Mesendoderm (in vitro differentiated cells): ENCODE data around the gene KLHL8.
"Not testable (repeated sequence)": the region's sequence is repeated elsewhere in the genome, so short reads cannot be mapped to it uniquely, and the experiment has no call there.

Source experiments
- DNase-seq: peaks from one replicate; pipeline ENCODE4 v3.0.0; 2013
- H2AK5ac ChIP-seq: 2 replicates; pipeline ENCODE4 v1.6.1; 2013; ENCODE audit warnings: low read length, inconsistent platforms
- H2BK120ac ChIP-seq: 2 replicates; pipeline ENCODE4 v1.6.1; 2013; ENCODE audit warnings: low read depth, mild to moderate bottlenecking, low read length, moderate library complexity, mixed read lengths
- H2BK15ac ChIP-seq: replicated peaks from 2 replicates; pipeline ENCODE4 v1.6.1; 2013; ENCODE audit warnings: low read depth, mild to moderate bottlenecking, moderate library complexity
- H2BK5ac ChIP-seq: 2 replicates; pipeline ENCODE4 v1.6.1; 2013; ENCODE audit warnings: low read length, inconsistent platforms
- H3K18ac ChIP-seq: 2 replicates; pipeline ENCODE4 v1.6.1; 2013; ENCODE audit warnings: mild to moderate bottlenecking, low read length, mixed read lengths
- H3K23ac ChIP-seq: one replicate; pipeline ENCODE4 v1.6.1; 2013; ENCODE audit warnings: low read length
- H3K27ac ChIP-seq: 2 replicates; pipeline ENCODE4 v1.5.1; 2013; ENCODE audit warnings: low read depth, mild to moderate bottlenecking, inconsistent platforms, low read length, moderate library complexity
- H3K27me3 ChIP-seq: 2 replicates; pipeline ENCODE4 v1.6.1; 2013; ENCODE audit warnings: low read length, control low read depth, mild to moderate bottlenecking, inconsistent platforms; ENCODE audit not compliant: insufficient read depth, poor library complexity
- H3K36me3 ChIP-seq: 2 replicates; pipeline ENCODE4 v1.6.1; 2013; ENCODE audit warnings: low read length, inconsistent platforms; ENCODE audit not compliant: control insufficient read depth, insufficient read depth
- H3K4ac ChIP-seq: one replicate; pipeline ENCODE4 v1.6.1; 2013; ENCODE audit warnings: low read depth, mild to moderate bottlenecking, low read length, moderate library complexity
- H3K4me1 ChIP-seq: 2 replicates; pipeline ENCODE4 v1.6.1; 2013; ENCODE audit warnings: low read depth, low read length, inconsistent platforms; ENCODE audit not compliant: control insufficient read depth
- H3K4me2 ChIP-seq: 2 replicates; pipeline ENCODE4 v1.6.1; 2013; ENCODE audit warnings: low read length
- H3K4me3 ChIP-seq: 2 replicates; pipeline ENCODE4 v1.5.1; 2013; ENCODE audit warnings: mild to moderate bottlenecking, low read length
- H3K56ac ChIP-seq: one replicate; pipeline ENCODE4 v1.6.1; 2013; ENCODE audit warnings: low read length
- H3K79me1 ChIP-seq: 2 replicates; pipeline ENCODE4 v1.6.1; 2013; ENCODE audit warnings: low read length, inconsistent platforms
- H3K79me2 ChIP-seq: 2 replicates; pipeline ENCODE4 v1.6.1; 2013; ENCODE audit warnings: mild to moderate bottlenecking, low read length; ENCODE audit not compliant: control insufficient read depth, insufficient read depth
- H3K9ac ChIP-seq: 2 replicates; pipeline ENCODE4 v1.6.1; 2013; ENCODE audit warnings: low read length, inconsistent platforms
- H4K5ac ChIP-seq: one replicate; pipeline ENCODE4 v1.6.1; 2013; ENCODE audit warnings: low read length
- H4K8ac ChIP-seq: one replicate; pipeline ENCODE4 v1.6.1; 2013; ENCODE audit warnings: low read depth, mild to moderate bottlenecking, control low read depth, low read length, moderate library complexity
- WGBS: extraction: QIAGEN DNeasy Blood & Tissue Kit; methylation state at CpG from one replicate; pipeline ENCODE4 v1.1.7; 2013; ENCODE audit warnings: low lambda C conversion rate, missing lambda C conversion rate; ENCODE audit not compliant: insufficient coverage; ENCODE audit errors: extremely low coverage; 5-methylcytosine and 5-hydroxymethylcytosine counted together

KLHL8 gene

DNA sequence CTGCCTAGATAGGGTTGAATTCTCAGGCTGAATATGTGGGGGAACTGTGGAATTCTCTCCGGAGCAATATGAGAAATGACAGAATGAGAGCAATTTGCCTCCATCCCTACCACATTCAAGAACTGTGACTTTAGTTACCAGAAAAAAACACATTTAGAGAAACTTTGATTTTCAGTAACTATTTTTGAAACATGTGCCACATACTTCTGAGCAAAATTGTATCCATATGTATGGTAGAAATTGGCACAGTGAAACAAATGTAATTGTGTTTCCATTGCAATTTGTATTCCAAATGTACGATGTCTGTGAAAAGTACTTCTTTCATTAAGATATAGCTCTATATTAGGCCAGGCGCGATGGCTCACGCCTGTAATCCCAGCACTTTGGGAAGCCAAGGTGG, 5.5 kb upstream of the KLHL8 start:
- no peaks in the 10 kb centered on the region for H3K27me3 ChIP-seq
- no peaks in the 10 kb centered on the region for H3K79me1 ChIP-seq
- H4K5ac ChIP-seq, result no peak overlapping the region
- no peak overlapping the region for H2BK120ac ChIP-seq
- no peak overlapping the region for H3K4me3 ChIP-seq
- no peaks in the 10 kb centered on the region for H3K4me1 ChIP-seq
- no peak overlapping the region for H2AK5ac ChIP-seq
- H3K9ac ChIP-seq, result no peak overlapping the region
- WGBS, result no CpG with 5 or more reads among the region's 5 CpGs
- H3K4me2 ChIP-seq, result no peak overlapping the region
- no peak overlapping the region for H2BK5ac ChIP-seq
- no peak overlapping the region for H3K23ac ChIP-seq
- no peak overlapping the region for H3K18ac ChIP-seq
- no peaks in the 10 kb centered on the region for H3K36me3 ChIP-seq
- H2BK15ac ChIP-seq, result no peak overlapping the region
- H3K56ac ChIP-seq, result no peak overlapping the region
- H3K4ac ChIP-seq, result no peak overlapping the region
- H3K27ac ChIP-seq, result no peak overlapping the region
- H3K79me2 ChIP-seq, result no peaks in the 10 kb centered on the region
- no peak for DNase-seq
- H4K8ac ChIP-seq, result no peak overlapping the region

GRCh38 chr4:87224141-87224923, 3.9 kb upstream of the KLHL8 start:
- Histone ChIP-seq H2BK120ac (no peak overlapping the region), H3K23ac (no peak overlapping the region), H3K4me1 (no peaks in the 10 kb centered on the region), H3K27me3 (no peaks in the 10 kb centered on the region), H3K79me2 (no peaks in the 10 kb centered on the region), H3K36me3 (no peaks in the 10 kb centered on the region), H3K56ac (no peak overlapping the region), H2AK5ac (no peak overlapping the region), H2BK15ac (no peak overlapping the region), H3K4me2 (no peak overlapping the region), H3K9ac (no peak overlapping the region), H4K8ac (no peak overlapping the region), H3K79me1 (no peaks in the 10 kb centered on the region), H2BK5ac (no peak overlapping the region), H3K18ac (no peak overlapping the region), H3K4me3 (no peak overlapping the region), H4K5ac (no peak overlapping the region), H3K4ac (no peak overlapping the region), H3K27ac (no peak overlapping the region)
- no CpG with 5 or more reads among the region's 10 CpGs for WGBS
- DNase-seq, result no peak

- Histone ChIP-seq H4K8ac (no peak overlapping the region), H3K4ac (no peak overlapping the region), H3K79me1 (no peaks in the 10 kb centered on the region), H2BK120ac (no peak overlapping the region), H3K56ac (peak overlapping the region; percentile 96), H3K36me3 (no peaks in the 10 kb centered on the region), H3K9ac (peak overlapping the region; percentile 90), H3K79me2 (no peaks in the 10 kb centered on the region), H3K23ac (no peak overlapping the region), H3K27ac (peak overlapping the region; percentile 39), H3K4me3 (peak overlapping the region; percentile 98), H4K5ac (no peak overlapping the region), H3K18ac (peak overlapping the region; percentile 12), H3K27me3 (no peaks in the 10 kb centered on the region), H2BK5ac (no peak overlapping the region), H3K4me2 (peak overlapping the region; percentile 68), H3K4me1 (no peaks in the 10 kb centered on the region), H2AK5ac (no peak overlapping the region), H2BK15ac (no peak overlapping the region)
- WGBS, result no CpG with 5 or more reads among the region's 40 CpGs
- DNase-seq, result peak; percentile 37
Observed at GRCh38 chr4:87219632-87220093, 755 bp downstream of the KLHL8 start.

- not testable (repeated sequence) for H3K27ac ChIP-seq
- WGBS, result no CpG with 5 or more reads among the region's 6 CpGs
Observed at GRCh38 chr4:87217235-87217763, 3.1 kb downstream of the KLHL8 start.

GRCh38 chr4:87216469-87216868, 3.9 kb downstream of the KLHL8 start:
- H2AK5ac ChIP-seq, result no peak overlapping the region
- no peak overlapping the region for H4K5ac ChIP-seq
- H3K79me2 ChIP-seq, result no peaks in the 10 kb centered on the region
- no peak overlapping the region for H3K18ac ChIP-seq
- H3K27ac ChIP-seq, result no peak overlapping the region
- H2BK5ac ChIP-seq, result no peak overlapping the region
- H4K8ac ChIP-seq, result no peak overlapping the region
- no peak overlapping the region for H2BK15ac ChIP-seq
- no peak overlapping the region for H3K56ac ChIP-seq
- H3K4me3 ChIP-seq, result no peak overlapping the region
- no peaks in the 10 kb centered on the region for H3K27me3 ChIP-seq
- no peaks in the 10 kb centered on the region for H3K79me1 ChIP-seq
- H3K23ac ChIP-seq, result no peak overlapping the region
- no peak overlapping the region for H2BK120ac ChIP-seq
- no peak for DNase-seq
- no peak overlapping the region for H3K4ac ChIP-seq
- H3K4me2 ChIP-seq, result no peak overlapping the region
- H3K9ac ChIP-seq, result no peak overlapping the region
- no CpG with 5 or more reads among the region's 1 CpG for WGBS
- no peaks in the 10 kb centered on the region for H3K4me1 ChIP-seq
- no peaks in the 10 kb centered on the region for H3K36me3 ChIP-seq

More at GRCh38 chr4:87217235-87217763, 3.1 kb downstream of the KLHL8 start:
- DNase-seq, H2BK120ac ChIP-seq, H2BK15ac ChIP-seq, H2AK5ac ChIP-seq, H4K5ac ChIP-seq, H3K4me2 ChIP-seq, H3K9ac ChIP-seq, H3K56ac ChIP-seq, H2BK5ac ChIP-seq, H4K8ac ChIP-seq, H3K18ac ChIP-seq, H3K23ac ChIP-seq, H3K27me3 ChIP-seq, H3K79me1 ChIP-seq, H3K36me3 ChIP-seq, H3K79me2 ChIP-seq, H3K4me1 ChIP-seq, H3K4me3 ChIP-seq, H3K4ac ChIP-seq: not testable (repeated sequence)
